COR-L47 (cell line): ENCODE data around the gene MOB2.

Experiments used
- DNase-seq: peaks from one replicate; lab custom pipeline; 2025; lab: John Stamatoyannopoulos, UW

MOB2 gene

GRCh38 chr11:1470681-1471611, 15.6 kb downstream of the MOB2 start:
- DNase-seq = no peak

- no peak for DNase-seq
Observed at GRCh38 chr11:1469911-1470680, 16.5 kb downstream of the MOB2 start.

GRCh38 chr11:1469287-1469910, 17.2 kb downstream of the MOB2 start:
- no peak for DNase-seq

GRCh38 chr11:1468473-1469066, 18.0 kb downstream of the MOB2 start:
- no peak for DNase-seq

- no peak for DNase-seq
Observed at GRCh38 chr11:1468002-1468401, 18.6 kb downstream of the MOB2 start.

- DNase-seq = no peak
Observed at GRCh38 chr11:1467270-1467669, 19.3 kb downstream of the MOB2 start.

- no peak for DNase-seq
Observed at GRCh38 chr11:1466784-1467183, 19.8 kb downstream of the MOB2 start.

GRCh38 chr11:1463056-1463455, 23.5 kb downstream of the MOB2 start:
- no peak for DNase-seq

GRCh38 chr11:1462698-1462975, 23.9 kb downstream of the MOB2 start:
- no peak for DNase-seq

- no peak for DNase-seq
Observed at GRCh38 chr11:1461826-1462697, 24.5 kb downstream of the MOB2 start.

GRCh38 chr11:1460986-1461825, 25.4 kb downstream of the MOB2 start:
- no peak for DNase-seq

GRCh38 chr11:1460396-1460985, 26.1 kb downstream of the MOB2 start:
- DNase-seq = no peak

GRCh38 chr11:1459764-1460395, 26.7 kb downstream of the MOB2 start:
- DNase-seq = no peak

- no peak for DNase-seq
Observed at GRCh38 chr11:1459219-1459575, 27.4 kb downstream of the MOB2 start.

- no peak for DNase-seq
Observed at GRCh38 chr11:1458340-1459218, 28.0 kb downstream of the MOB2 start.

- DNase-seq = no peak
Observed at GRCh38 chr11:1457856-1458255, 28.7 kb downstream of the MOB2 start.

- DNase-seq = no peak
Observed at GRCh38 chr11:1457326-1457680, 29.3 kb downstream of the MOB2 start.

- DNase-seq = no peak
Observed at GRCh38 chr11:1456596-1457325, 29.8 kb downstream of the MOB2 start.
